MM.1S (cell line): ENCODE data around the gene FBLIM1.

Source experiments
- DNase-seq: peaks from one replicate; pipeline ENCODE4 v3.0.0-alpha.2; 2015
- H2AFZ ChIP-seq: fragments of 300-600 bp; sonication (generic); 2 replicates; pipeline ENCODE4 v1.6.0; 2016; ENCODE audit warnings: antibody characterized with exemption, low read length
- H3F3A ChIP-seq: fragments of 300-600 bp; sonication (generic); 2 replicates; pipeline ENCODE4 v1.6.1; 2016; ENCODE audit warnings: mild to moderate bottlenecking, antibody characterized with exemption, low read length, moderate library complexity, mixed read lengths; ENCODE audit not compliant: insufficient read depth
- H3K27ac ChIP-seq: fragments of 300-600 bp; sonication (generic); 2 replicates; pipeline ENCODE4 v1.5.1; 2016; ENCODE audit warnings: mild to moderate bottlenecking, low read length
- H3K27me3 ChIP-seq: fragments of 300-600 bp; sonication (generic); replicated peaks from 2 replicates; pipeline ENCODE4 v1.6.0; 2016; ENCODE audit warnings: low read length; ENCODE audit not compliant: insufficient read depth
- H3K36me3 ChIP-seq: fragments of 300-600 bp; sonication (generic); replicated peaks from 2 replicates; pipeline ENCODE4 v1.6.1; 2016; ENCODE audit warnings: mild to moderate bottlenecking, low read length, mixed read lengths; ENCODE audit not compliant: insufficient read depth
- H3K4me1 ChIP-seq: fragments of 300-600 bp; sonication (generic); 2 replicates; pipeline ENCODE4 v1.6.1; 2016; ENCODE audit warnings: low read length, mixed read lengths
- H3K4me2 ChIP-seq: fragments of 300-600 bp; sonication (generic); 2 replicates; pipeline ENCODE4 v1.6.0; 2016; ENCODE audit warnings: low read depth, low read length
- H3K4me3 ChIP-seq: fragments of 300-600 bp; sonication (generic); 2 replicates; pipeline ENCODE4 v1.5.1; 2016; ENCODE audit warnings: low read length, mixed read lengths
- H3K79me2 ChIP-seq: fragments of 300-600 bp; sonication (generic); 2 replicates; pipeline ENCODE4 v1.6.1; 2016; ENCODE audit warnings: mixed run types, low read length, mixed read lengths
- H3K9ac ChIP-seq: fragments of 300-600 bp; sonication (generic); 2 replicates; pipeline ENCODE4 v1.6.1; 2016; ENCODE audit warnings: low read length, mixed read lengths
- H3K9me2 ChIP-seq: fragments of 300-600 bp; sonication (generic); replicated peaks from 2 replicates; pipeline ENCODE4 v1.6.1; 2016; ENCODE audit warnings: mild to moderate bottlenecking, low read length, mixed read lengths; ENCODE audit not compliant: insufficient read depth
- H3K9me3 ChIP-seq: fragments of 300-600 bp; sonication (generic); replicated peaks from 2 replicates; pipeline ENCODE4 v1.6.1; 2016; ENCODE audit warnings: mild to moderate bottlenecking, low read length, mixed read lengths; ENCODE audit not compliant: insufficient read depth
- H4K20me1 ChIP-seq: fragments of 300-600 bp; sonication (generic); 2 replicates; pipeline ENCODE4 v1.6.1; 2016; ENCODE audit warnings: mild to moderate bottlenecking, low read length, moderate library complexity, mixed read lengths; ENCODE audit not compliant: insufficient read depth
- CTCF ChIP-seq: fragments of 300-600 bp; sonication (generic); IDR thresholded peaks from 2 replicates; pipeline ENCODE4 v1.5.1; 2016; ENCODE audit warnings: antibody characterized with exemption, low read length, mixed read lengths
- EZH2 ChIP-seq: fragments of 300-600 bp; sonication (generic); optimal IDR thresholded peaks from 2 replicates; pipeline ENCODE3; 2017; ENCODE audit warnings: low read depth, mild to moderate bottlenecking, antibody characterized with exemption, low read length, mixed read lengths
- EZH2phosphoT487 ChIP-seq: fragments of 300-600 bp; sonication (generic); IDR thresholded peaks from 2 replicates; pipeline ENCODE4 v1.6.1; 2018; ENCODE audit warnings: antibody characterized with exemption, low read length

Gene FBLIM1

GRCh38 chr1:15748690-15749398, 9.8 kb upstream of the FBLIM1 start:
- Histone ChIP-seq H3K9me3 (no peaks in the 10 kb centered on the region), H4K20me1 (no peaks in the 10 kb centered on the region), H3K4me2 (no peak overlapping the region), H3K4me3 (no peak overlapping the region), H3K36me3 (no peaks in the 10 kb centered on the region), H2AFZ (no peak overlapping the region), H3K9ac (no peak overlapping the region), H3F3A (no peaks in the 10 kb centered on the region), H3K4me1 (peaks cover 6% of the 10 kb centered on the region), H3K79me2 (no peaks in the 10 kb centered on the region), H3K27ac (no peak overlapping the region), H3K9me2 (no peaks in the 10 kb centered on the region), H3K27me3 (peaks cover 6% of the 10 kb centered on the region; the same call in 1 of the 2 replicates)
- no peak for DNase-seq
- TF ChIP-seq EZH2phosphoT487 (no peak), CTCF (no peak), EZH2 (no peak)

- no peak overlapping the region for H2AFZ ChIP-seq
- H3K4me1 ChIP-seq: peaks cover 6% of the 10 kb centered on the region
- no peaks in the 10 kb centered on the region for H3K9me2 ChIP-seq
- no peak for DNase-seq
- H3F3A ChIP-seq: no peaks in the 10 kb centered on the region
- no peaks in the 10 kb centered on the region for H4K20me1 ChIP-seq
- no peak overlapping the region for H3K4me2 ChIP-seq
- no peaks in the 10 kb centered on the region for H3K79me2 ChIP-seq
- H3K4me3 ChIP-seq: no peak overlapping the region
- no peaks in the 10 kb centered on the region for H3K9me3 ChIP-seq
- no peaks in the 10 kb centered on the region for H3K36me3 ChIP-seq
- no peak overlapping the region for H3K9ac ChIP-seq
- TF ChIP-seq EZH2: no peak
- no peak for TF ChIP-seq EZH2phosphoT487
- TF ChIP-seq CTCF: no peak
- H3K27me3 ChIP-seq: peaks cover 6% of the 10 kb centered on the region; the same call in 1 of the 2 replicates
- H3K27ac ChIP-seq: no peak overlapping the region
Measured at GRCh38 chr1:15749399-15750291, 8.9 kb upstream of the FBLIM1 start.

- Histone ChIP-seq H3K4me3 (no peak overlapping the region), H3K9ac (no peak overlapping the region), H3K4me2 (no peak overlapping the region), H3F3A (no peaks in the 10 kb centered on the region), H3K27ac (no peak overlapping the region), H3K27me3 (peaks cover 15% of the 10 kb centered on the region), H3K36me3 (no peaks in the 10 kb centered on the region), H3K4me1 (peaks cover 6% of the 10 kb centered on the region), H3K9me2 (no peaks in the 10 kb centered on the region), H2AFZ (no peak overlapping the region), H3K79me2 (no peaks in the 10 kb centered on the region), H3K9me3 (no peaks in the 10 kb centered on the region), H4K20me1 (no peaks in the 10 kb centered on the region)
- no peak for DNase-seq
- TF ChIP-seq EZH2 (no peak), EZH2phosphoT487 (no peak), CTCF (no peak)
Measured at GRCh38 chr1:15750924-15751323, 7.7 kb upstream of the FBLIM1 start.
